Measurements from ENCODE around the gene KY. TPM values are rescaled to one million over a fixed set of nuclear protein-coding genes. Genes with fewer than 3 reads are reported as not detected.

KY gene
- total RNA-seq, 4 donors from 2014 or later: 0.33 to 1.9 (median 0.81) TPM

GRCh38 chr3:134663721-134664456, 13.1 kb upstream of the KY start:
- H3K36me3 ChIP-seq: no peaks in the 10 kb centered on the region
- TF ChIP-seq EP300 (IDR thresholded peaks at IDR 0.05): no peak
- TF ChIP-seq, protein P1, sequence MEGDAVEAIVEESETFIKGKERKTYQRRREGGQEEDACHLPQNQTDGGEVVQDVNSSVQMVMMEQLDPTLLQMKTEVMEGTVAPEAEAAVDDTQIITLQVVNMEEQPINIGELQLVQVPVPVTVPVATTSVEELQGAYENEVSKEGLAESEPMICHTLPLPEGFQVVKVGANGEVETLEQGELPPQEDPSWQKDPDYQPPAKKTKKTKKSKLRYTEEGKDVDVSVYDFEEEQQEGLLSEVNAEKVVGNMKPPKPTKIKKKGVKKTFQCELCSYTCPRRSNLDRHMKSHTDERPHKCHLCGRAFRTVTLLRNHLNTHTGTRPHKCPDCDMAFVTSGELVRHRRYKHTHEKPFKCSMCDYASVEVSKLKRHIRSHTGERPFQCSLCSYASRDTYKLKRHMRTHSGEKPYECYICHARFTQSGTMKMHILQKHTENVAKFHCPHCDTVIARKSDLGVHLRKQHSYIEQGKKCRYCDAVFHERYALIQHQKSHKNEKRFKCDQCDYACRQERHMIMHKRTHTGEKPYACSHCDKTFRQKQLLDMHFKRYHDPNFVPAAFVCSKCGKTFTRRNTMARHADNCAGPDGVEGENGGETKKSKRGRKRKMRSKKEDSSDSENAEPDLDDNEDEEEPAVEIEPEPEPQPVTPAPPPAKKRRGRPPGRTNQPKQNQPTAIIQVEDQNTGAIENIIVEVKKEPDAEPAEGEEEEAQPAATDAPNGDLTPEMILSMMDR (IDR thresholded peaks at IDR 0.05): no peak
- H3K4me3 ChIP-seq: no peak overlapping the region
- H3K4me1 ChIP-seq: peaks cover 7 to 10% (median 9%) of the 10 kb centered on the region in 4 donors
- DNase-seq (ENCODE audit: extremely low spot score): no peak
- H3K9me3 ChIP-seq: no peaks in the 10 kb centered on the region
- H3K27me3 ChIP-seq: no peaks in the 10 kb centered on the region
- intact Hi-C loops (cut with DNase I): no loop called here
- no peak overlapping the region for H3K27ac ChIP-seq (replicated peaks in 1 of 4)
- WGBS: 63% methylated on average over 5 of the region's 7 CpGs

- no peaks in the 10 kb centered on the region for H3K27me3 ChIP-seq
- no peaks in the 10 kb centered on the region for H3K9me3 ChIP-seq
- no peak overlapping the region for H3K27ac ChIP-seq (replicated peaks in 1 of 4)
- WGBS: 91% methylated on average over 5 of the region's 5 CpGs
- intact Hi-C loops (cut with DNase I): no loop called here
- H3K36me3 ChIP-seq: no peaks in the 10 kb centered on the region
- H3K4me3 ChIP-seq: no peak overlapping the region
- H3K4me1 ChIP-seq: peaks cover 6 to 10% (median 8%) of the 10 kb centered on the region in 4 donors
- TF ChIP-seq POLR2AphosphoS5 (IDR thresholded peaks at IDR 0.05): no peak
- TF ChIP-seq, protein P1 (IDR thresholded peaks at IDR 0.05): no peak
- no peak for TF ChIP-seq POLR2A (IDR thresholded peaks at IDR 0.05; ENCODE audit: low read depth)
- TF ChIP-seq EP300 (IDR thresholded peaks at IDR 0.05): no peak
- DNase-seq (ENCODE audit: extremely low spot score): no peak
These were observed 9.2 kb upstream of the KY start for GRCh38 chr3:134660046-134660441.

GRCh38 chr3:134659391-134660045, 8.7 kb upstream of the KY start:
- TF ChIP-seq POLR2A (IDR thresholded peaks at IDR 0.05; ENCODE audit: low read depth) (no peak), POLR2AphosphoS5 (IDR thresholded peaks at IDR 0.05) (no peak), EP300 (IDR thresholded peaks at IDR 0.05) (no peak)
- TF ChIP-seq, protein P1 (IDR thresholded peaks at IDR 0.05): no peak
- no peaks in the 10 kb centered on the region for H3K36me3 ChIP-seq
- no peaks in the 10 kb centered on the region for H3K27me3 ChIP-seq
- no peak overlapping the region for H3K4me3 ChIP-seq
- DNase-seq (ENCODE audit: extremely low spot score): no peak
- H3K4me1 ChIP-seq: peaks cover 6 to 10% (median 8%) of the 10 kb centered on the region in 4 donors
- 77% methylated on average over 14 of the region's 15 CpGs for WGBS
- no peak overlapping the region for H3K27ac ChIP-seq (replicated peaks in 1 of 4)
- H3K9me3 ChIP-seq: no peaks in the 10 kb centered on the region
- intact Hi-C loops (cut with DNase I): loop anchor here (10.0 kb wide), 1 partner anchor 95 kb away; no protein-coding TSS in a partner anchor

DNA sequence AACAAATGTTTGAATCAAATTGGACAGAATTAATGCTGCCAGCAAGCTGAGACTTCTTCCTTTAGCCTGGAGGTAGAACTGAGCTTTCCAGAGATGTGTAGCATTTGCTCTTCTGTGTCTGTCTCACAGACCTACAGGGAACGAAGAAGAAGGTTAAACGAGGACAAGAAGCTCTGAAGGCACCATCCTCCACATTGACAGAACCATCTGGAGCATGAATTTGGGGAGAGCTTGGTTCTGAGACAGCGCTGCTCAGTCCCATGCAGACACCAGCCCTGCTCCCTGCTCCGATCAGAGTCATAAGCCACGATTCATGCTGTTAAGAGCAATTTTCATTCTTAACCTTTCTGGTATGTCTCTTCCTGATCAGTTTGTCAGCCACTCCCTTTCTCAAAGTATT, 7.7 kb upstream of the KY start:
- no peaks in the 10 kb centered on the region for H3K36me3 ChIP-seq
- WGBS: 76% methylated on average over 5 of the region's 5 CpGs
- no peak overlapping the region for H3K27ac ChIP-seq (replicated peaks in 1 of 4)
- DNase-seq (ENCODE audit: extremely low spot score): no peak
- no peaks in the 10 kb centered on the region for H3K27me3 ChIP-seq
- no peaks in the 10 kb centered on the region for H3K9me3 ChIP-seq
- peaks cover 0 to 6% (median under 1%) of the 10 kb centered on the region in 4 donors for H3K4me1 ChIP-seq
- intact Hi-C loops (cut with DNase I): loop anchor here (10.0 kb wide), 1 partner anchor 96 kb away; no protein-coding TSS in a partner anchor
- H3K4me3 ChIP-seq: no peak overlapping the region
- TF ChIP-seq POLR2A (IDR thresholded peaks at IDR 0.05; ENCODE audit: low read depth) (no peak), POLR2AphosphoS5 (IDR thresholded peaks at IDR 0.05) (no peak), EP300 (IDR thresholded peaks at IDR 0.05) (no peak)
- TF ChIP-seq, protein P1 (IDR thresholded peaks at IDR 0.05): no peak
